GM21360 (cell line): Measurements from ENCODE around the gene KRT72.

ENCODE experiments used
- ATAC-seq: cut with Tn5 transposase; IDR thresholded peaks from one replicate; pipeline ENCODE4 v1.9.1; 2021; ENCODE audit warnings: mild to moderate bottlenecking, moderate library complexity; ENCODE audit not compliant: unreplicated experiment

KRT72 gene

GRCh38 chr12:52581481-52581880 lies 19.8 kb downstream of the KRT72 start:
- ATAC-seq = no peak

GRCh38 chr12:52581066-52581465 lies 20.2 kb downstream of the KRT72 start:
- no peak for ATAC-seq

GRCh38 chr12:52580496-52580895 lies 20.8 kb downstream of the KRT72 start:
- no peak for ATAC-seq

GRCh38 chr12:52579468-52580465 lies 21.5 kb downstream of the KRT72 start:
- no peak for ATAC-seq

- ATAC-seq = no peak
Measured at GRCh38 chr12:52578469-52578868, 22.8 kb downstream of the KRT72 start.

GRCh38 chr12:52577316-52577715 lies 23.9 kb downstream of the KRT72 start:
- ATAC-seq = no peak

GRCh38 chr12:52575948-52576347 lies 25.3 kb downstream of the KRT72 start:
- no peak for ATAC-seq

- no peak for ATAC-seq
Measured at GRCh38 chr12:52575256-52575655, 26.0 kb downstream of the KRT72 start.

GRCh38 chr12:52573743-52574142 lies 27.5 kb downstream of the KRT72 start, which contains the start of gene KRT74:
KRT74 (minus strand) TSS chr12:52573843; CDS start chr12:52573777, 66 bp downstream.
- ATAC-seq = no peak

- no peak for ATAC-seq
Measured at GRCh38 chr12:52573306-52573705, 28.0 kb downstream of the KRT72 start.

- no peak for ATAC-seq
Measured at GRCh38 chr12:52570511-52570910, 30.8 kb downstream of the KRT72 start.

- ATAC-seq = no peak
Measured at GRCh38 chr12:52568111-52568510, 33.2 kb downstream of the KRT72 start.

GRCh38 chr12:52566847-52567291 lies 34.4 kb downstream of the KRT72 start:
- no peak for ATAC-seq

GRCh38 chr12:52564582-52564981 lies 36.7 kb downstream of the KRT72 start:
- ATAC-seq = no peak

- no peak for ATAC-seq
Measured at GRCh38 chr12:52561880-52562449, 39.3 kb downstream of the KRT72 start.

GRCh38 chr12:52559979-52560378 lies 41.3 kb downstream of the KRT72 start:
- no peak for ATAC-seq

- no peak for ATAC-seq
Measured at GRCh38 chr12:52558781-52559445, 42.4 kb downstream of the KRT72 start.

GRCh38 chr12:52557476-52557875 lies 43.8 kb downstream of the KRT72 start:
- ATAC-seq = no peak

GRCh38 chr12:52555577-52555976 lies 45.7 kb downstream of the KRT72 start:
- no peak for ATAC-seq

GRCh38 chr12:52552681-52553195 lies 48.5 kb downstream of the KRT72 start, which contains the start of gene KRT71:
KRT71 (minus strand) TSS chr12:52553145; CDS start chr12:52553077, 68 bp downstream.
- ATAC-seq = no peak

- no peak for ATAC-seq
Measured at GRCh38 chr12:52552055-52552454, 49.2 kb downstream of the KRT72 start.
